ENCODE measurements around the gene SLC35F3.
"Not testable (repeated sequence)": the region's sequence is repeated elsewhere in the genome, so short reads cannot be mapped to it uniquely, and the experiment has no call there.

Gene SLC35F3

DNA sequence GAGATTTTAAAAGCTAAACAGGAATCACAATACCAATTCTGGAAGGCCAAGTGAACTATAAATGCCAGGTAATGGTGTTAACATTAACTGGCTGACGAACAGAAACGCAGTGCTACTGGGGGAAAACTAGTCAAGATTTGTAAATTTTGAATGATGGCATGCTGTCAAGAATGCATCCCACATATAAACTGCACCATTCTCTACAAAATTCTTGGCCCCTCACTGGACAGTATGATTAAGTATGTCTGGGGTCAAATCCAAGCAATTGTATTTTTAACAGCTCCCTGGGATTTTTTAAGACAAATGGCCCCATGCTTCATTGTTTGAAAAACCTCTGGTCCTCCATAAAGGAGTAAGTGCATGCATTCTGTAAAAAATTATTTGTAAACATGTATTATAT is 395.6 kb downstream of the SLC35F3 start:
- DNase-seq, result no peak

DNA sequence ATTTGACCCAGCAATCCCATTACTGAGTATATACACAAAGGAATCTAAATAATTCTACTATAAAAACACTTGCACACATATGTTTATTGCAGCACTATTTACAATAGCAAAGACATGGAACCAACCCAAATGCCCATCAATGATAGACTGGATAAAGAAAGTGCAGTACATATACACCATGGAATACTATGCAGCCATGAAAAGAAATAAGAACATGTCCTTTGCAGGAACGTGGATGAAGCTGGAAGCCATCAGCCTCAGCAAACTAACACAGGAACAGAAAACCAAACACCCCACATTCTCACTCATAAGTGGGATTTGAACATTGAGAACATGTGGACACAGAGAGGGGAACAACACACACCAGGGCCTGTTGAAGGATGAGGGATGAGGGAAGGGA is 397.2 kb downstream of the SLC35F3 start:
- not testable (repeated sequence) for DNase-seq

DNA sequence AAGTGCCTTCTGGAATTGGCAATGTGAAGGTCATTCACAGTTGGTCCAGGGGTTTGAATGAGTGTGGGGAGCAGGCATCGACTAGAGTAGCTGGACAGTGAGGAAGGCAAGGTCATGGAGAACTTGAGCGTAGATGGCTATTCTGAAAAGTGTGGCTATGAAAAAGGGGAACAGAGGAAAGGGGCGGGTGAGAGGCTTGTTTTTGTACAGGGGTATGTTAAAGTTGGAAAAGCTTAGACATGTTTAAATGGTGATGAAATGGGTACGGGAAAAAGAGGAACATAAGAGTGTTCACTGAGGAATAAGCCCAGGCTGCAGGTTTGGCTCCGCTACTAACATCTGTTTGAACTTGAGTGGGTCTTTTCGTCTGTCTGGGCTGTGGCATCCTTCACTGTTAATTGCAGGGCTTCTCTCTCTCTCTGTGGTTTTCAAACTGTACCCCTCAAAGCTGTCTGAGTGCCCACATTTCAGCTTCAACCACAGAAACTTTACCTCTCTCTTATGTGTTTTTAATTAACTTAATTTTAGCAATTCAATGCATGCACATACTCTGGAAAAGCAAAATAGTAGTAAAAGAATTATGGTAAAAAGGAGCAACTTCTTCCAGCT is 398.0 kb downstream of the SLC35F3 start:
- no peak for DNase-seq

DNA sequence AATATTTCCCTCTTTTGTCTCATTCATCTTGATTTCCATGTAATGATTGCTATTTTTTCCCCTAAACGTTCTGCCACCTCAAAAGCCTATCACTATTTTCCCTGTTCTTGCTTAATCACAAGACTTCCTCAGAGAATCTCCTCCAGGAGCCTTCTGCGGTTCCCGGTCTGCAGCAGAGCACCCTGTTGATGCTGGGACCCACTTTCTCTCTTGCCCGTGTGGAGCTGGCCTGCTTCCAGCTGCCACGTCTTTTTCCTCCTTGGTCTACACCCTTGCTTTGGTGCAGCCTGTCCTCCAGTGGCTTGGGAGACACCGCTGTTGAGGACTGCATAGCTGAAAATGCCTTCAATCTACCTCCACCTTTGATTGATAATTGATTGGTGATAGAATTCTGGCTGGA is 398.8 kb downstream of the SLC35F3 start:
- DNase-seq, result no peak

DNA sequence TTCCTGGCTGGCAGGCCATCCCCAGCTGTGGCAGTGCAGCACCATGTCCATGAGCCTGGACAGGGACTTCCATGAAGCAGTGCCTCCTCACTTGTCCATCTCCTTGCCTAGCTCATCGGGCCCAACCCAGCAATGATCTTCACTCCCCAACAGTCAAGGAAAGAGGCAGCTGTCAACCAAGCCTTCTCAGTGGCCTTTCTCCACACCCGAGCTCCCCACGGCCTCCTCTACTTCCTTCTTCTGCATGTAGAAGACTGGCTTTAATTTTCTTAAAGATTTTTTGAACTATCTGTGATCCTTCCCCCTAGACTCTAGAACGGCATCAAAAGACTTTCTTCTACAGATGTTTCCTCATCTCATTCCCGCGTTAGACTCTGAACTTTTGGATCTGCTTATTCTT is 403.2 kb downstream of the SLC35F3 start:
- no peak for DNase-seq

DNA sequence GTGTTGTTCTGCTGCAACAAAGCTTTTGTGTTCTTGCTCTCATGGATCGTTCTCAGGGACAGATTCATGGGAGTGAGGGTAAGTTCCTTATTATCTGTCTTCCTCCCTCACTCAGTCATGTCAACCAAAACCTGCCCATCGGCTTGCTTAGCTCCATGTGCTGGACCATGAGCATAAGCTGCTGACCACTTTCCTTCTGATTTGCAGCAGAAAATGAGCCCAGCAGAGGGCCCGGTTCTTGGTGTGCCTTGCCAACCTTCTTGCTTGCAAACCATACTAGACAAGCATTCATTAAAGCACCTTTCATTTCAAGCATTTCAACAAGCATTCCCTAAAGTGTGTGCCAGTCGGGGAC is 404.7 kb downstream of the SLC35F3 start:
- no peak for DNase-seq

DNA sequence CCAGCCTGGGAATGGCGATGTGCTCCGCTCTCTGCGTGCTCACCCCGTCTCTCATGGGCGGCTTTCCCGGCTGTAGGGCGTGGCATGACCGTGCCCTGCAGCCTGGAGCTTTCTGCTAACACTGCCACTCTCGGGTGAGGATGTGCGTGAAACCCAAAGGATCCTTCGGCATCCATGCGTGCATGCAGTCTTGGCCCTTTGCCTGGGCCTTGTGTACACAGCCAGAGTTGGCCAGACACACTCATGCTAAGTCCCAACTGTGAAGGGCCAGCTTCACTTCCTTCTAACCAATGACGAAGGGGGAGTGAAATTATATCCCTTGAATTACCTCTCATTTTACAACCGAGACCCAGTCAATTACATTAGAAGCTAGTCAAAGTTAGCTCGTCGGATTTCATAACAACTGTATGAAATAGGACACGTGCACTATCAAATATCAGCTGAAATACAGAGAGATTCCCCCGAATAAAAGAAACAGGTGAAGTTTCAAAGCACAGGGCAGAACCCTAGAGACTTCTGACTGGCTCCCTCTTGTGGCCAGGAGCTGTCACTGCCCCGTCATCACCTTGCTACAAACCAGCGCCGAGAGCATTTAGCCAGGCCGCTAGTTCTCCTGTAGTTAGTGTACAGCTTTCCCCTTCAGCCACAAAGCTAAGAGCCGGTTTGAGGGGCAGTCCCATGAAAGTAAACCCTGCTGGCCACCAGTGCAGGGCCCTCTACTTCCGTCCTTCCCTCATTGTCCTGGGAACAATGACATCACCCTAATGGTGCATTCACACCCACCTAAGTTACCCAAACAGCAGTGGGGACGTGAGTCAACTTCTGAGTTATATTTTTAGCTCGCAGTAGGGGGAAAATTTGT is 405.4 kb downstream of the SLC35F3 start:
- DNase-seq, result peak; percentile 76

DNA sequence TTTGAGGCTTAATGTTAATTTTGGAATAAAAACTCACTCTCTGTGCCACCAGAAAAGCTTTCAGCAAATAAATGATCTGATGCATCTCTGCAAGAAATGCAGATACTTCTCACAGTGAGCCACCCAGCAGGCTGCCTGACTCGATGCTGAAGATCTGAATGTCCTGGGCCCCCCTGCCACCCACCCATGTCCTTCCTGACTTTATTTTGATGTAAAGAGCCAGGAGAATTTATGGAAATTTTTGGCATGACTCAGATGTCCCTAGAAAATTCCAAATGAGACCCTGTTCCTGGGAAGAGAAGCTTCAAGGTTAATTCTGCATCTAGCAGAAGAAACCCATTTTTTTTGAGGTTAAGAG is 406.0 kb downstream of the SLC35F3 start:
- no peak for DNase-seq

DNA sequence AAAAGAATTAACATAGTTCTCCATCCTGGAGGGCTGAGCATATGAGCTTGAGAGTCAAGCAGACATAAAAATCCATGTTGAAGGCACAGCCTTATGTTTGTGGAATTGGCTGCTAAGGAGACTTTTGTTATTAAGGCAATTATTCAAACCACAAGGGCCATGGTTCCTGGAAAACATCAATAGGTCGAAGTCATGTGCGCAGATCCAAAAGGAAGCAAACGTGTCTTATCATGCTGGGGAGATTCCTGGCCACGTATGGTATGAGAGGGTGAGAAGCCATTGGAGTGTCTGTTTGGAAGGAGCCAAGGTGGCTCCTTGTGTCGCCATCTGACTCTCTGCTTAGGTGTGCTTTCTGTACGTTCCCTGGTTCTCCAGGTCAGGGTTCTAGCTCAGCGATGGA is 406.9 kb downstream of the SLC35F3 start:
- no peak for DNase-seq

DNA sequence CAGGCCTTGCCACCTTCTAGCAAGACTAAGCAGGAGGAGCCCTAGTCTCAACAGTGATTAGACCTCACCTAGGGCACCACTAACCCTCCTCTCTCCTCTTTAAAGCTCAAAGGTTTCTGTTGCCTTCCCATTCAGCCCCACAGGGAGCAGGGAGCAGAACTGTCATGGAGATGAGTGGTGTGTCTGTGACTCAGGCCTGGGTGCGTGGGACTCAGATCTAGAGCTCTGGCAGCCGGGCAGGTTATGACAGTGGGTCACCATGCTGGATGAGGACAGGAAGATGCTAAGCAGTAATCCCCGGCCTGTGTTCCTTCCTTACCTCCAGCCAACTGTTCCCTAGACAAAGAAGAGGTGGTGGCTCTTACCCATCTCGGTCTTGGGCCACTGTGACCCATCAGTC is 408.7 kb downstream of the SLC35F3 start:
- DNase-seq, result no peak

DNA sequence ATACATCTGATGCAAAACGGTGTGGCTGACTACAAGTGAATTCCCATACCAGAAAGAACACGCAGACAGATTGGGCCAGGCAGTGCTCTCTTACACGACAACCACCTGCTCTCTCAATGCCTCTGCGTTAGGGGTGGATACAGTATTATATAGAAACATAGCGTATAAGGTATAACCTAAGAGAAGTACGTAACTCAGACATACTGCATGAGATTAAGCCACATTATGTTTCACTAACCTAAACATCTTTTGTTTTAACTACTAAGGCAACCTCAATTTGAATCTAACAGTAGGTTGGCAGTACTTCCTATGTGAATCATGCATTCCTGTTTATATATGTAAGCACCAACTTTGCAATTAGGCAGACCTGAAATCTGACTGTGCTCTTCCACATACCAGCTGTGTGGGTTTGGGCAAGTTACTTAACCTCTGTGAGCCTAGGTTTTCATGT is 410.6 kb downstream of the SLC35F3 start:
- DNase-seq, result no peak

DNA sequence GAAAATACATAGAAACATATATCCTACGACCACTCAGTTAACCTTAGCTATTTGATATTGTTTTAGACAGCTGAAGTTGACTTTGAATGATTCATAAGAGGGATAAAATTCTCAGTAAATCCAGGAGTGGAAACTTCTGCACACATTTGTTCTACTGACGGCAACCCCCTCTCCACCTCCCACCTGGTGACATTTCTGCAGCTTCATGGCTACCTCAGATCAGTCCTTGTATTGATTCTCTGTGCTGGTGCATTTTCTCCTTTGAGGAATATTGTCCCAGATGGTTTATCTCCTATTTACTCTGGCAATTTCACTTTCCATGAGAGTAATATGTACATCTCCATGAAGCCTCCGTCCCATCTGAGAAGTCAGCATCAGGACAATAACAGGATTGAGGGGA is 411.1 kb downstream of the SLC35F3 start:
- DNase-seq, result no peak

DNA sequence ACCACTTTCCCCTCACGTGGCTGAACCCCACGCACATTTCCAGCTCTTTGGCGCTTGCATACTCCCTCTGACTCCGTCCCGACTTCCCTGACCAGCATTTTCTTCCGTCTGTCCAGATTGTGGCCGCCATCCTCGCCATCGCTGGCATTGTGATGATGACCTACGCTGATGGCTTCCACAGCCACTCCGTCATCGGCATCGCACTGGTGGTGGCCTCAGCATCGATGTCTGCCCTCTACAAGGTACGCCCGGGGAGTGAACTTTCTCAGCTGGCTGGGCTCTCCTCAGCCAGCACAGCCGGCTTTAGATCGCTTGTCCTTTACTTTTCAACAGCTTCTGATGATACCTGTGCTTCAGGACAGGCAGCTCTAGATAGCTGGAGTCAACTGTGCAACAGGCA is 412.0 kb downstream of the SLC35F3 start:
- no peak for DNase-seq

DNA sequence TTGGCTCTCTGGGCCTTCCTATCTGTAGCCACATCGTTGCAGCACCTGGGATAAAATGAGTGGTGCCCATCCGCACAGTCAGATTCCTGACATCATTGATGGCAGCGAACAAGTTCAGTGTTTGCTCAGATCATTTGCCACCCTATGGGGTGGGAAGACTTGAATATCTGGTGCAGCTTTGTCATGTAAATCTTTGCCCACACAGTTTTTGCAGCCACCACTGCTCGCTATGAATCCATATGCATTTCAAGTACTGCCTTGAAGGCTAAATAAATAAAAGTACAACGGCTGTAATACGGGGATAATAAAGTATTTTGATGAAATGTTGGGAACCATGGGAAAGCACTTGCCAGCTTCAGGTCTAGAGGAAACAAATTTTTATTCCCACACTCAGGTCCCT is 412.5 kb downstream of the SLC35F3 start:
- no peak for DNase-seq

DNA sequence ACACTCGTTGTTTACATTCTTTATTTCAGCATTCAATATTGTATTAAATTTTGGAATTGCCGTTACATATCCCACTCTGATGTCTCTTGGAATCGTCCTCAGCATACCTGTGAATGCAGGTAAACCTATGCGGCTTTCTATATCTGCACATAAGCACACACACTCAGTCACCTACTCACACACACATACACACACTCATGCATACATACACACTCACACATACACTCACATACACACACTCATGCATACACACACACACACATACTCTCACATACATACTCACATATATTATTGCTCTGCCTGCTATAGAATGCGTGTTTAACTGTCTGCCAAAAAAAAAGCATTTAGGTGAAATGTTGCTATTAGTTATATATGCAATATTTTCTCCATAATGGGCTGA is 415.6 kb downstream of the SLC35F3 start:
- DNase-seq, result no peak

DNA sequence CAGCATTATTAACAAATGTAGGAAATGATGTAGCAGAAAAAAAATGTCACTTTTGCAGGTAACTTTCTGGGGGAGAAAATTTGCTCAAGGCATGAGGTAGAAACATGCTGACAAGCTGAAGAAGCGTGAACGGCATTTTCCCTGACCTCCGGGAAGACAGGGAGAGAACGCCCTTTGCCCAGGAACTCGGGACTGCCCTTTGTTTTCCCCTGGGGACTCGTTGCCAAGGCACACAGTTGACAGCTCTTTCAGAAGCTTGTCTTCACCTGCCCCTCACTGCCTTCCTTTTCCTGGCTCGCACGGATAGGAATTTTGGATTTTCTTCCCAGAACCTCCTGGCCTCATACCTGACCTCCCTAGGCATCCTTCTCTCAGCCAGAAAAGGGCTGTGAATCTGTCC is 416.1 kb downstream of the SLC35F3 start:
- DNase-seq, result no peak

DNA sequence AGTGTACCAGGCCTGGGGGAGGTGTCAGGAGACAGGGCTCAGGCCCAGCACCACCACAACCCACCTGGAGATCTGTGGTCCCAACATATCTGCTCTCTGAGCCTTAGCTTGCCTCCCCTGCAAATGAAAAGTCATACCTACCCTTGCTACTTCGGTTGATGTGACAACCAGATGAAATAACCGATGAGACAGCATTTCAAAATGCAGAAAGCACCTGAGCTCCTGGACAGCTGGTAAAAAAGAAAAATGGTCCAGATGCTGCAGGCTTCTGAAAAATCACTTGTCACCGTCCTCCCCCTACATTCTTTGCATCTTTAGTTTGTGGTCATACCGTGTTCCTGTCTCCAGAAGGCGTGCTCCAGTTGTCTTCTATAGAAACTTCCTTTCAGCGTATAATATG is 416.8 kb downstream of the SLC35F3 start:
- DNase-seq, result no peak

DNA sequence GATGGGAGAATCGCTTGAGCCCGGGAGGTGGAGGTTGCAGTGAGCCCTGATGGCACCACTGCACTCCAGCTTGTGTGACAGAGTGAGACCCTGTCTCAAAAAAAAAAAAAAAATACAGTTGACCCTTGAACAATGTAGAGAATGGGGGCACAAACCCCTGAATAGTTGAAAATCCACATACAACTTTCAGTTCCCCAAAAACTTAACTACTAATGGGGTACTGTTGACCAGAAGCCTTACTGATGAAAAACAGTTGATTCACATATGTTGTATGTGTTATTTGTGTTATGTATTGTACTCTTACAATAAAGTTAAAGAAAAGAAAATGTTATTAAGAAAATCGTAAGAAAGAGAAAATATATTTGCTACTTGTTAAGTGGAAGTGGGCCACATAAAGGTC is 417.6 kb downstream of the SLC35F3 start:
- DNase-seq, result no peak

DNA sequence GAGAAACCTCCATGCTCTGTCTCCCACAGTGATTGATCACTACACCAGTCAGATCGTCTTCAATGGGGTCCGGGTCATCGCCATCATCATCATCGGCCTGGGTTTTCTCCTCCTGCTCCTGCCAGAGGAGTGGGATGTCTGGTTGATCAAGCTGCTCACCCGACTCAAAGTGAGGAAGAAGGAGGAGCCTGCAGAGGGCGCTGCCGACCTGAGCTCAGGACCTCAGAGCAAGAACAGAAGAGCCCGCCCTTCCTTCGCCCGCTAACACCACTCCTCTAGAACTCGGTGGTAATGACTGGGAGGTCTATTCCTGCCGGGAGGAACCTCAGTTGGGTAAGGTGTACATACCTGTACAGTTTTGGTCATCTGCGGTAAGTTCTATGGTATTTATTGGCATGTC is 418.5 kb downstream of the SLC35F3 start:
- DNase-seq, result peak; percentile 91

DNA sequence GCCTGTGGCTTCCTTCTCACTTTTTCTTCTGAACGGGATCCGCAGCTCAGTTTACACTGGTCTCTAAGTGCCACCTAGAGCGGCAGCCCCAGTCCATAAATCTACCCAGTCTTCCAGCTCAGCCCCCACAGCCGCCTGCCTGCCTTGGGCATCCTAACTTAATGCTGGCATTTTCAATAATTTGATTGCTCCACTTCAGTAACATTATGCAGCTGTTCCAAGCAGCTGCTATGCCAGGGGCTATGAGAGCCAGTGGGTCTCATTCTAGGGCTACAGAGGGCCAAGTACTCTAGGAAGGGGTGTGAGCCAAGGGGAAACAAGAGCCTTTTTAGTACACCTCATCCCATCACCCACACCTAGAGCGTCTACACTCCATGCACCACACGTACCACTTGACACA is 420.3 kb downstream of the SLC35F3 start:
- no peak for DNase-seq

DNA sequence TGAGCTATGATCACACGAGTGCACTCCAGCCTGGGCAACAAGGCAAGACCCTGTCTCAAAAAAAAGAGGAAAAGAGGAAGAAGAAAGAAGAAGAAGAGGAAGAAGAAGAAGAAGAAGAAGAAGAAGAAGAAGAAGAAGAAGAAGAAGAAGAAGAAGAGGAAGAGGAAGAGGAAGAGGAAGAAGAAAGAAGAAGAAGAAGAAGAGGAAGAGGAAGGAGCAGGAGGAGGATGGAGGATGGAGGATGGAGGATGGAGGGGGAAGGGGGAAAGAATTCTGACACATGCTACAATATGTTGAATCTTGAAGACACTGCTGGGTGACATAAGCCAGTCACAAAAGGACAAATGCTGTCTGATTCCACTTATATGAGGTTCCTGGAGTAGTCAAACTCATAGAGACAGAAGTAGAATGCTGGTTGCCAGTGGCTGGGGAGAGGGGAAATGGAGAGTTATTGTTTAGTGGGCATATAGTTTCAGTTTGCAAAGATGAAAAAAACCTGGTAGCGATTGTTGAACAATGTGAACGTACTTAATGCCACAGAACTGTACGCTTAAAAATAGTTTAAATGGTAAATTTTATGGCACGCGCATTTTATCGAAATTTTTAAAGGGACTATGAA is 421.5 kb downstream of the SLC35F3 start:
- peak; percentile 67 for DNase-seq

DNA sequence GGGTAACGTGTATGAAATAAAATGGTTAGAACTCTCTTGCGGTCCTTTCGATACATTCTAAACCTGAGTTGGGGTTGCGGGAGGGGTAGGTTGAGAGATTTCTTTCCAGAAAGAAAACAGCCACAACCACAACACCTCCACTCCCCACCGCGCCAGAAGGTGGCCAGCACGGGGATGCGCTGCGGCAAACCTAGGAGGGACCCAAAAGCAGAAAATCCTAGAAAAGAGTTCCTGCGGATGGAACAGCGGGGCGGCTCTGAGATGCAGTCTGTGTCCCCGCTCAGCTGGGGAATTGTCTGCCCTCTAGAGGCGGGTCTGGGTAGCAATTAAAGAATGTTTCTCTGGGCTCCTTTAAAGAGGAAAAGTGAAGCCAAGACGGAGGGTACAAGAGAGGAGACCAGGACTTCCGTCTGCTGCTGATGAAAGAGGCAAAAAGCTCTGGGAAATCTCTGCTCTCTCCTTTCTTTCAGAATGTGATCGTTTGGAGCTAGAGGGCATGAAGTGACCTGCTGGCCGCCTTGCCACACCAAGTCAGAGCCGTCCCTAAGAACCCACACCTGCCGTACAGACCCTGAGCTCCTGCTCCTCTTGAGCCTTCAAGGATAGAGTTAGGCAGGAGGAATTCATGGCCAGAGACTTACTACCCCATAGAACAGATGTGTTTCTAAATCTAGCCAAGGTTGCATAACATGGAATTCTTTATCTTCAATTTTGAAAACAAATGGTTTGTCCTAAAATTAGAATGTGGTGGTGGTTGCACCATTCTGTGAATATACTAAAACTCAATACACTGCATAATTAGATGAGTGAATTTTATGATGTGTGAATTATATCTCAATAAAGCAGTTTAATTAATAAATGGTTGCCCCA is 422.3 kb downstream of the SLC35F3 start:
- peak; percentile 92 for DNase-seq

DNA sequence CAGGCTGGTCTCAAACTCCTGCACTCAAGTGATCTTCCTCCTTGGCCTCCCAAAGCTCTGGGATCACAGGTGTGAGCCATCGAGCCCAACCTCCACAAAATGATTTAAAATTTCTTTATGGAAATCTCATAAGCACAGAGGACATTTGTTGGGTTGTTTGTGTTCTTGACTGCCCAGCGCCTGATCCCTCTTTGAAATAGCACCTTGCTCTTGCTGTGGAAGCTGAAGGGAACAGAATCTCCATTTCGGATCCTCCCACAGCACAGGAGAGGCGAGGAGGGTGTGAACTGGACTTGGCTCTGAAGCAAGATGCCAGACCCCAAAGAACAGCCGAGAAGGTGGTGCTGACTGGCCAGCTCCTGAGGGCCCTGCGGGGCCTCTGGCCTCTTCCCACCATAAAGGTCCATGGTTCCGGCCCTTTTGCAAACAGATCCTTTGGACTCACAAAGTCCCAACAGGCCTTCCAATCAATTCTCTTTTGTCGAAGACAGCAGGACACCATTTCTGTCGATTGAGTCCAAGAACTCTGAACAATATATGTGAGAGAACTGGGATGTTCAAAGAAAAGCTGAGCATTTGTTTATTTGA is 423.2 kb downstream of the SLC35F3 start:
- DNase-seq, result no peak

Data from OCI-M1 (cell line).